Neural cell (in vitro differentiated cells): ENCODE data around the gene TAS2R41. TPM values are rescaled to one million over a fixed set of nuclear protein-coding genes. Genes with fewer than 3 reads are reported as not detected.

ENCODE experiments used
- H2AFZ ChIP-seq: fragments of 200-600, 300-800 bp; sonication (generic), shearing (Covaris generic); 2 replicates; pipeline ENCODE4 v1.6.0; 2014; ENCODE audit warnings: low read depth, mild to moderate bottlenecking, antibody characterized with exemption, low read length, moderate library complexity
- H3F3A ChIP-seq: fragments of 200-600 bp; shearing (Covaris generic); 2 replicates; pipeline ENCODE4 v1.6.1; 2016; ENCODE audit warnings: mild to moderate bottlenecking, moderate library complexity, mixed read lengths, antibody characterized with exemption, low read length; ENCODE audit not compliant: insufficient read depth, poor library complexity, severe bottlenecking
- H3K27ac ChIP-seq: fragments of 200-600, 300-800 bp; sonication (generic), shearing (Covaris generic); 2 replicates; pipeline ENCODE4 v1.5.1; 2014; ENCODE audit warnings: mild to moderate bottlenecking, low read length, moderate library complexity
- H3K27me3 ChIP-seq: fragments of 300-800, 200-600 bp; sonication (generic), shearing (Covaris generic); 2 replicates; pipeline ENCODE4 v1.6.0; 2014; ENCODE audit warnings: mild to moderate bottlenecking, low read depth, low read length, moderate library complexity; ENCODE audit not compliant: insufficient read depth
- H3K36me3 ChIP-seq: fragments of 300-800, 200-600 bp; sonication (generic), shearing (Covaris generic); 2 replicates; pipeline ENCODE4 v1.5.1; 2014; ENCODE audit warnings: mild to moderate bottlenecking, antibody characterized with exemption, low read length, moderate library complexity; ENCODE audit not compliant: insufficient read depth
- H3K4me2 ChIP-seq: fragments of 300-800, 200-600 bp; sonication (generic), shearing (Covaris generic); 2 replicates; pipeline ENCODE4 v1.6.0; 2014; ENCODE audit warnings: mild to moderate bottlenecking, low read length
- H3K4me3 ChIP-seq: fragments of 300-800, 200-600 bp; sonication (generic), shearing (Covaris generic); 2 replicates; pipeline ENCODE4 v1.5.1; 2014; ENCODE audit warnings: mild to moderate bottlenecking, low read length, moderate library complexity
- H3K79me2 ChIP-seq: fragments of 200-600 bp; shearing (Covaris generic); replicated peaks from 2 replicates; pipeline ENCODE4 v1.6.0; 2014; ENCODE audit warnings: mild to moderate bottlenecking, low read length, moderate library complexity; ENCODE audit not compliant: insufficient read depth
- H3K9ac ChIP-seq: fragments of 300-800, 200-600 bp; sonication (generic), shearing (Covaris generic); 2 replicates; pipeline ENCODE4 v1.6.1; 2016; ENCODE audit warnings: mild to moderate bottlenecking, low read length, mixed read lengths
- H3K9me2 ChIP-seq: fragments of 200-600 bp; shearing (Covaris generic); 2 replicates; pipeline ENCODE4 v1.6.1; 2016; ENCODE audit warnings: mild to moderate bottlenecking, low read length, mixed read lengths; ENCODE audit not compliant: insufficient read depth
- H3K9me3 ChIP-seq: fragments of 200-600, 300-800 bp; sonication (generic), shearing (Covaris generic); 2 replicates; pipeline ENCODE4 v1.6.1; 2016; ENCODE audit warnings: mild to moderate bottlenecking, mixed run types, low read length, moderate library complexity, mixed read lengths
- H4K20me1 ChIP-seq: fragments of 200-600 bp; shearing (Covaris generic); 2 replicates; pipeline ENCODE4 v1.6.1; 2016; ENCODE audit warnings: mild to moderate bottlenecking, mixed run types; ENCODE audit not compliant: insufficient read depth
- EP300 ChIP-seq: fragments of 450-650 bp; conservative IDR thresholded peaks from 2 replicates; pipeline ENCODE4 v1.6.1; 2014; ENCODE audit warnings: antibody characterized with exemption, mild to moderate bottlenecking, moderate library complexity; ENCODE audit not compliant: poor library complexity, severe bottlenecking
- EZH2 ChIP-seq: fragments of 200-600, 300-800 bp; shearing (Covaris generic), sonication (generic); IDR thresholded peaks from 2 replicates; pipeline ENCODE4 v1.6.1; 2014; ENCODE audit warnings: antibody characterized with exemption, low read length, borderline replicate concordance, mild to moderate bottlenecking; ENCODE audit not compliant: insufficient read depth, poor library complexity, severe bottlenecking
- MXI1 ChIP-seq: fragments of 450-650 bp; conservative IDR thresholded peaks from 2 replicates; pipeline ENCODE4 v1.6.1; 2014; ENCODE audit warnings: antibody characterized with exemption, mild to moderate bottlenecking; ENCODE audit not compliant: poor library complexity, severe bottlenecking
- POLR2AphosphoS5 ChIP-seq: IDR thresholded peaks from 2 replicates; pipeline ENCODE4 v1.6.1; 2012
- RAD21 ChIP-seq: fragments of 450-650 bp; conservative IDR thresholded peaks from 2 replicates; pipeline ENCODE4 v1.6.1; 2014; ENCODE audit warnings: antibody characterized with exemption, mild to moderate bottlenecking, moderate library complexity
- SMC3 ChIP-seq: fragments of 450-650 bp; conservative IDR thresholded peaks from 2 replicates; pipeline ENCODE4 v1.6.1; 2014; ENCODE audit warnings: antibody characterized with exemption, mild to moderate bottlenecking, moderate library complexity; ENCODE audit not compliant: poor library complexity
- TAF1 ChIP-seq: IDR thresholded peaks from 2 replicates; pipeline ENCODE4 v1.6.1; 2012; ENCODE audit warnings: low read depth
- polyA plus RNA-seq: library from polyadenylated mRNA; depleted of rRNA; stranded (reverse); fragments of >200 nt; gene quantifications from 2 replicates; pipeline ENCODE4 v1.2.3, GENCODE V29; 2014
- TF ChIP-seq, protein P1 (sequence below): fragments of 450-650 bp; IDR thresholded peaks from 2 replicates; pipeline ENCODE4 v1.5.1; 2014; ENCODE audit warnings: antibody characterized with exemption, mild to moderate bottlenecking, moderate library complexity; ENCODE audit not compliant: poor library complexity, severe bottlenecking
- TF ChIP-seq, protein P2 (sequence below): IDR thresholded peaks from 2 replicates; pipeline ENCODE4 v1.6.1; 2012; ENCODE audit warnings: borderline replicate concordance

Gene TAS2R41
- polyA plus RNA-seq, 1 donor from 2014 or later = not detected

DNA sequence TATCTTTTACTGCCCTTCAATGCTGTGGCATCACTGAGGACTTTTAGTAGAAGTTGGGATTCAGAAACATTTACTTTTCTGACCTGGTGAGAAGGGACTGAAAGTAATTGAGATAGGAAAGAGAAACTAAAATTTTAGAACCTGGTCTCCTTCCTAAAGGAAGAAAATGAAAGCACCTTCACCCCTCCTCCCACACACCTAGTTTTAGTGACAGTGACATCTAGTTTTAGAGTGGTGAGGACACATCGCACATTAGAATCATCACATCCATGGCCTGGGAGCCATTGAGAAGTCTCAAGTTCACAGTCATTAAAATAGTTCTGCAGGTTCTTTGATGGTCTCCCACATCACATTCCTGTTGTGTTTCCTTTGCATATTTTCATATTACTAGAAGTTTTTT, 16.1 kb downstream of the TAS2R41 start:
- Histone ChIP-seq H3K4me2 (no peak overlapping the region), H3K27me3 (no peaks in the 10 kb centered on the region), H3K9ac (no peak overlapping the region), H3K4me3 (no peak overlapping the region), H3F3A (no peaks in the 10 kb centered on the region), H3K36me3 (no peaks in the 10 kb centered on the region), H3K27ac (no peak overlapping the region), H3K9me3 (no peaks in the 10 kb centered on the region), H3K9me2 (no peaks in the 10 kb centered on the region), H2AFZ (no peak overlapping the region), H3K79me2 (no peaks in the 10 kb centered on the region), H4K20me1 (no peaks in the 10 kb centered on the region)
- TF ChIP-seq RAD21 = no peak
- no peak for TF ChIP-seq MXI1
- TF ChIP-seq SMC3 = no peak
- TF ChIP-seq POLR2AphosphoS5 = no peak
- TF ChIP-seq, protein P1, sequence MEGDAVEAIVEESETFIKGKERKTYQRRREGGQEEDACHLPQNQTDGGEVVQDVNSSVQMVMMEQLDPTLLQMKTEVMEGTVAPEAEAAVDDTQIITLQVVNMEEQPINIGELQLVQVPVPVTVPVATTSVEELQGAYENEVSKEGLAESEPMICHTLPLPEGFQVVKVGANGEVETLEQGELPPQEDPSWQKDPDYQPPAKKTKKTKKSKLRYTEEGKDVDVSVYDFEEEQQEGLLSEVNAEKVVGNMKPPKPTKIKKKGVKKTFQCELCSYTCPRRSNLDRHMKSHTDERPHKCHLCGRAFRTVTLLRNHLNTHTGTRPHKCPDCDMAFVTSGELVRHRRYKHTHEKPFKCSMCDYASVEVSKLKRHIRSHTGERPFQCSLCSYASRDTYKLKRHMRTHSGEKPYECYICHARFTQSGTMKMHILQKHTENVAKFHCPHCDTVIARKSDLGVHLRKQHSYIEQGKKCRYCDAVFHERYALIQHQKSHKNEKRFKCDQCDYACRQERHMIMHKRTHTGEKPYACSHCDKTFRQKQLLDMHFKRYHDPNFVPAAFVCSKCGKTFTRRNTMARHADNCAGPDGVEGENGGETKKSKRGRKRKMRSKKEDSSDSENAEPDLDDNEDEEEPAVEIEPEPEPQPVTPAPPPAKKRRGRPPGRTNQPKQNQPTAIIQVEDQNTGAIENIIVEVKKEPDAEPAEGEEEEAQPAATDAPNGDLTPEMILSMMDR = no peak
- TF ChIP-seq, protein P2, sequence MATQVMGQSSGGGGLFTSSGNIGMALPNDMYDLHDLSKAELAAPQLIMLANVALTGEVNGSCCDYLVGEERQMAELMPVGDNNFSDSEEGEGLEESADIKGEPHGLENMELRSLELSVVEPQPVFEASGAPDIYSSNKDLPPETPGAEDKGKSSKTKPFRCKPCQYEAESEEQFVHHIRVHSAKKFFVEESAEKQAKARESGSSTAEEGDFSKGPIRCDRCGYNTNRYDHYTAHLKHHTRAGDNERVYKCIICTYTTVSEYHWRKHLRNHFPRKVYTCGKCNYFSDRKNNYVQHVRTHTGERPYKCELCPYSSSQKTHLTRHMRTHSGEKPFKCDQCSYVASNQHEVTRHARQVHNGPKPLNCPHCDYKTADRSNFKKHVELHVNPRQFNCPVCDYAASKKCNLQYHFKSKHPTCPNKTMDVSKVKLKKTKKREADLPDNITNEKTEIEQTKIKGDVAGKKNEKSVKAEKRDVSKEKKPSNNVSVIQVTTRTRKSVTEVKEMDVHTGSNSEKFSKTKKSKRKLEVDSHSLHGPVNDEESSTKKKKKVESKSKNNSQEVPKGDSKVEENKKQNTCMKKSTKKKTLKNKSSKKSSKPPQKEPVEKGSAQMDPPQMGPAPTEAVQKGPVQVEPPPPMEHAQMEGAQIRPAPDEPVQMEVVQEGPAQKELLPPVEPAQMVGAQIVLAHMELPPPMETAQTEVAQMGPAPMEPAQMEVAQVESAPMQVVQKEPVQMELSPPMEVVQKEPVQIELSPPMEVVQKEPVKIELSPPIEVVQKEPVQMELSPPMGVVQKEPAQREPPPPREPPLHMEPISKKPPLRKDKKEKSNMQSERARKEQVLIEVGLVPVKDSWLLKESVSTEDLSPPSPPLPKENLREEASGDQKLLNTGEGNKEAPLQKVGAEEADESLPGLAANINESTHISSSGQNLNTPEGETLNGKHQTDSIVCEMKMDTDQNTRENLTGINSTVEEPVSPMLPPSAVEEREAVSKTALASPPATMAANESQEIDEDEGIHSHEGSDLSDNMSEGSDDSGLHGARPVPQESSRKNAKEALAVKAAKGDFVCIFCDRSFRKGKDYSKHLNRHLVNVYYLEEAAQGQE = no peak
- no peak for TF ChIP-seq EP300
- TF ChIP-seq TAF1 = no peak
- TF ChIP-seq EZH2 = no peak

DNA sequence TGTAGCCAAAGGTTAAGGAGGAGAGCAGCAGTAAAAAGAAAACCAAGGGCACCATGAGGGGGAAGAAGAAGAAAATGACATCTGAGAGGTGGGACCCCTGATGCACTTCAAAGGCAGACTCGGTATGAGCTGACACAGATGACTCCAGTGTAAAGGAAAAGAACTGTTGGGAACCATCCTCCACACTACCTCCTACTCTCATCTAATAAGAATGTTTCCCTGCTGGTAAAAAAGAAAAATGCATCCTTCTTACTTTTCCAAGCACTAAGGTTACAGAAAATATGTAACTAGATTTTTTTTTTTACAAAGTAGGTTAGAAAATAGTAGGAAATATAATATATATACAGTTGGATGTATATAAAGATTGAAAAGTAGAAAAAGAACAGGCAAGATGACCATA, 16.9 kb downstream of the TAS2R41 start:
- H2AFZ ChIP-seq = no peak overlapping the region
- TF ChIP-seq, protein P1 = no peak
- TF ChIP-seq RAD21 (no peak), POLR2AphosphoS5 (no peak), EP300 (no peak), TAF1 (no peak), EZH2 (no peak), SMC3 (no peak), MXI1 (no peak)
- TF ChIP-seq, protein P2 = no peak
- no peak overlapping the region for H3K27ac ChIP-seq
- no peak overlapping the region for H3K9ac ChIP-seq
- H3F3A ChIP-seq = no peaks in the 10 kb centered on the region
- no peaks in the 10 kb centered on the region for H3K36me3 ChIP-seq
- no peaks in the 10 kb centered on the region for H3K9me3 ChIP-seq
- no peaks in the 10 kb centered on the region for H4K20me1 ChIP-seq
- H3K79me2 ChIP-seq = no peaks in the 10 kb centered on the region
- H3K4me3 ChIP-seq = no peak overlapping the region
- no peaks in the 10 kb centered on the region for H3K9me2 ChIP-seq
- H3K4me2 ChIP-seq = no peak overlapping the region
- H3K27me3 ChIP-seq = no peaks in the 10 kb centered on the region
